ENCODE measurements around the gene PTAR1.
"Not testable (repeated sequence)": the region's sequence is repeated elsewhere in the genome, so short reads cannot be mapped to it uniquely, and the experiment has no call there.

The PTAR1 gene, protein sequence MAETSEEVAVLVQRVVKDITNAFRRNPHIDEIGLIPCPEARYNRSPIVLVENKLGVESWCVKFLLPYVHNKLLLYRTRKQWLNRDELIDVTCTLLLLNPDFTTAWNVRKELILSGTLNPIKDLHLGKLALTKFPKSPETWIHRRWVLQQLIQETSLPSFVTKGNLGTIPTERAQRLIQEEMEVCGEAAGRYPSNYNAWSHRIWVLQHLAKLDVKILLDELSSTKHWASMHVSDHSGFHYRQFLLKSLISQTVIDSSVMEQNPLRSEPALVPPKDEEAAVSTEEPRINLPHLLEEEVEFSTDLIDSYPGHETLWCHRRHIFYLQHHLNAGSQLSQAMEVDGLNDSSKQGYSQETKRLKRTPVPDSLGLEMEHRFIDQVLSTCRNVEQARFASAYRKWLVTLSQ

DNA sequence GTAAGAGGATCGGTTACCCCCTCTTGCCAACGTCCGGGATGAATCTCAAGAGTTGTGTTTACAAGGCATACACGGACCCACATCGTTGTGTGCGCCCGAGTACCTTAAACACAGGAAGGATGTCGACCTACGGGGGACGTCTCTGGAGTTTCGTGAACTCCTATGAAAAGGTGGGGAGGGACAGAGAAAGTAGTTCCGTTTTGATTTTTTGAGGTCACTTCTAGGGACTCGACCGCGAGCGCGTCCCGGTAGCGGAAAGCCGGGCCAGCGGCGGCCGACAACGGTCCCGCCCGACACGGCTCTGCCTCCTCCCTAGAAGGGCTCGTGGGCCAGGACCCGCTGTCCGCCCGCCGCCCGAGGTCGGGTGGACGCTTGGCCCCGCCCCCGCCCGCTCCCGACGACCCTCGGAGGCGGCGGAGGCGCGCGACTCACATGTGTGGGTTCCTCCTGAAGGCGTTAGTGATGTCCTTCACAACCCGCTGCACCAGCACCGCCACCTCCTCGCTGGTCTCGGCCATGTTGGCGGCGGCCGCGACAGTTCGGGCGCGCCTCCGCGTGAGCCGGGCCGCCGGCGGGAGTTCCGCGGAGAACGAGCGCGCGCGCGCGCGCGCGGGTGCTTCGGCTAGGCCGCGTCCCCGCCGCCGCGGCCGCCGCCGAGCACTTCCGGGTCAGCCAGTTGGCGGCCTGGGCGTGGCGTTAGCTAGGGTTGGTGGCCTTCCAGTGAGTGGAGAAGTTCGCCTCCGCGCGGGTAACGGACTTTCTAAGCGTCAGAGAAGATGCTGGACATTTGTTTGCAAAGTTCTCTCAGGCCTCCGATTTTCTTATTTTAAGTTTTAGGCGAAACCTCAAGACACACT is at the start of gene PTAR1:
PTAR1 (minus strand) TSS at position 591 of the 857 bp plus-strand sequence; CDS start at position 518, 73 bp downstream.
- FAIRE-seq (peak; percentile 95), DNase-seq (ENCODE audit: insufficient read length, low spot score) (peak; percentile 74)

DNA sequence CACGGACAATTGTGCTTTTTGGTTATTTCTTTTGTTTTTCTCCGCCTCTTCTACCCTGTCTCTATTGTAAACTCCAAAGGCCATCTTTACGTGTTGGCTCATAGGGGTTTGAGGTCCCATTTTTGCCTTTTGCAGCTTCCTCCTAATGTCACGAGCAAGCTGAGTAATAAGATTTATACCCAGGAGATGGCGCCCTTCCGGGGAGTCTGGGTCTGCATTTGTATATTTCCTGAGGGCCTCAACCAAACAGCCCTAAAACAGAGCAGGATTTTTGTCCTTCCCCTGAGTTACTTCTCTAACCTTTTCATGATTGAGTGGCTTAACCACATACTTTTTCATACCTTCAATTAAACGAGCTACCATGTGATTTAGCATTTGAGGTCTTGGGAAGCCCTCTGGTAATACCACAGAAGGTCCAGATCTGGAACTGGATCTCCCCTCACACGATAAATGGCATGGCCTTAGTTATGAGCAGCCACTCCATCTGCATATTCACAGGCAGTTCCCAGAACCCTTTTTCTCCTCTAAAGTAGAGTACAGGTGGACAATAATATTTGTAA is 49.6 kb upstream of the PTAR1 start:
- no peak for DNase-seq (ENCODE audit: insufficient read length, low spot score)

DNA sequence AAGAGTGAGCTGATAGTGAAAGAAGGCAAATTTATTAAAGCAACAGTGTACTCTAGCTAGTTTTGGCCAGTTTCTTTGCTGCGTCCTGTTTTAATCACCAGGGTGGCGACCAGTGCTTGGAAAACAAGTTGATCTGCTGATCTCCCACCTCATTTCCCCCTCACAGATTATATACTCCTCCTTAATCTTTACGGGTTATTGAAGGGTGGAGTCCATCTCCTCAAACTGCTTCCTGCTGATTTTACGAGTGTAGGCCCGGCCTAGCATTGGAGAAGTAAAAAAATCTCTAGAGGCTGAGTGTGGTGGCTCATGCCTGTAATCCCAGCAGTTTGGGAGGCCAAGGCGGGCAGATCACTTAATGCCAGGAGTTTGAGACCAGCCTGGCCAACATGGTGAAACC is 46.8 kb upstream of the PTAR1 start:
- DNase-seq (ENCODE audit: insufficient read length, low spot score) (no peak), FAIRE-seq (no peak)

More for the DNA sequence above, 49.6 kb upstream of the PTAR1 start:
- no peak for FAIRE-seq

DNA sequence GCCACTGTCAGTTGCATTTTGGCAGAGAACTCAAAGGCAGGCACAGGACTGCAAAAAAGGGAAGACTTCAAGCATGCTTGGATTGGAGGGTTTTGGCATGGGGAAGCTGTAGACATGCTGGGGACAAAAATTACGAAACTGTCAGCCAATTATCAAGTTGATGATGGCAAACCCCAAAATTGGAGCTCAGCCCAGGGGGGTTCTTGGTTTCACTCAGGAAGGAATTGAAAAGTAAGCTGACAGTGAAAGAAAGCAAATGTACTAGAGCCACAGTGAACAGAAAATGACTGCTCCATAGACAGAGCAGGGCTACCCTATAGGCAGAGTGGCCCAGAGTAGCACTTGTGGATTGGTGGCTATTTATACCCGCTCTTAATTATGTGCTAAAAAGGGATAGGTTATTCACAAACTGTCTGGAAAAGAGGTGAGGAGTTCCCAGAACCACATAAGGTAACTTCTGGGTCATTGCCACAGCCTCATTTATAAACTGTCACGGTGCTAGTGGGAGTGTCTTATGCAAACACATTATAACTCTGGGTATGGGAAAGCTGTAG is 46.2 kb upstream of the PTAR1 start:
- DNase-seq (ENCODE audit: insufficient read length, low spot score) (no peak), FAIRE-seq (no peak)

DNA sequence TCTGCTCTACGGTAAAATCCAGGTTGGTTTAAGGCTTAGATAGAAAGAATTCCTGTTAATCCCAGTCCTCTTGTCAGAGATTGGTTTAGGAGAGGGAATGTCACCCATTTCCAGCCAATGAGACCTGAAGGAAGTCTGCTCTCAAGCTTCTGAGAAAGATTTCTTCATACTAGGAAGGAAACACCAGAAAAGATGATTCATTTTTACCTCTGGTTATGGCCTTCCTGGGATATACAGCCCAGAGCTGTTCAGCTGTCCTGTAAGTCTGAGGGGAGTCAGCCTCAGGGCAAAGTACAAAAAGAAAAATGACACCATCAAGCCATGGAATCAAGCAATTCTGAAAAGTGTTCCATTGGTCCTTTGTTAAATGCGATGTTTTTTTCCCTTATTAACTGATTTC is 42.2 kb upstream of the PTAR1 start:
- no peak for DNase-seq (ENCODE audit: insufficient read length, low spot score)
- no peak for FAIRE-seq

DNA sequence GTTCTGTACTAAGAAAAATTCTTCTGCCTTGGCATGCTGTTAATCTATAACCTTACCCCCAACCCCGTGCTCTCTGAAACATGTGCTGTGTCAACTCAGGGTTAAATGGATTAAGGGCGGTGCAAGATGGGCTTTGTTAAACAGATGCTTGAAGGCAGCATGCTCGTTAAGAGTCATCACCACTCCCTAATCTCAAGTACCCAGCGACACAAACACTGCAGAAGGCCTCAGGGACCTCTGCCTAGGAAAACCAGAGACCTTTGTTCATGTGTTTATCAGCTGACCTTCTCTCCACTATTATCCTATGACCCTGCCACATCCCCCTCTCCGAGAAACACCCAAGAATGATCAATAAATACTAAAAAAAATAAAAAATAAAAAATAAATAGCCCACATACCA is 40.2 kb upstream of the PTAR1 start:
- not testable (repeated sequence) for FAIRE-seq; DNase-seq (ENCODE audit: insufficient read length, low spot score)

DNA sequence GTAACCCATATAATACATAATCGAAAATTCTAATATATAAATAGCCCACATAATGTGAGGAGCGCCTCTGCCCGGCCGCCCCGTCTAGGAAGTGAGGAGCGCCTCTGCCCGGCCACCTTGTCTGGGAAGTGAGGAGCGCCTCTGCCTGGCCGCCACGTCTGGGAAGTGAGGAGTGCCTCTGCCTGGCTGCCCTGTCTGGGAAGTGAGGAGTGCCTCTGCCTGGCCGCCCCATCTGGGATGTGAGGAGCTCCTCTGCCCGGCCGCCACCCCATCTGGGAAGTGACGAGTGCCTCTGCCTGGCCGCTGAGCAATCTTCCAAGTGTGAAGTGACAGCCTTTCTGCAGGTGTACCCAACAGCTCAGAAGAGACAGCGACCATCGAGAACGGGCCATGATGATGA is 39.7 kb upstream of the PTAR1 start:
- not testable (repeated sequence) for FAIRE-seq; DNase-seq (ENCODE audit: insufficient read length, low spot score)

DNA sequence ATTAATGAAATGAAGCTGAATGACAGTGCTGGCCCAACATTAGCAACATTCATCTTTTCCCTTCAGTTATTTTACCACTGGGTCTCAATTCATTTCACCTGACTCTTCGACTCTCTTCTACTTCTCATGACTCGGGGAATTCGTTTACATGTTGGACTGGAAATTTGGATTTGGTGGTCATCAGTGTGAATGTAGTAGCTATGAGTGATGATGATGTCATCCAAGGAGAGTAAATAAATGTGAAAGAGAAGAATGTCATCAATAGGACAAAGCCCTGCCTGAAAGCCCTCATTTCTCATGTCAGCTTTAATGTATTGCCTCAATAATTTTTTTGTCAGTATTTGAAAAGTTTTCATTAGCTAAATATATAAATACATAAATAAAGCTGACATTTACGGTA is 38.9 kb upstream of the PTAR1 start:
- DNase-seq (ENCODE audit: insufficient read length, low spot score) (no peak), FAIRE-seq (no peak)

DNA sequence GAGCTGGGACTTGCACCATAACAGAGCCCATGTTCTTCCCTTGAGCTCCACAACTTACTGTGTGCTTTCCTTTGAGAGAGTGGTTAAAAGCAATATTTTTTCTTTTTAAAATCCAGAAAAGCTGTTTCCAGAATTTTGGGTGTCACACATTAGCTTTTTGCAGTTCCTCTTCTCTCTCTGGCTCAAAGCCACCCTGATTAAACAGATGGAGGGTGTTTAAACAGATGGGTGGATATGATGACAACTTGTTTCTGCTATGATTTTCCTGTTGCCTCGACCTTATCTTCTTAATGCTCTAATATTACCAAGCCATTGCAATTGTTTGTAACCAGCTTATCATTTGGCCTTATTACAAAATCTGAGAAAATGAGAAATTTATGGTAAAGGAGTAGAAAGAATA is 37.9 kb upstream of the PTAR1 start:
- DNase-seq (ENCODE audit: insufficient read length, low spot score) (no peak), FAIRE-seq (no peak)

DNA sequence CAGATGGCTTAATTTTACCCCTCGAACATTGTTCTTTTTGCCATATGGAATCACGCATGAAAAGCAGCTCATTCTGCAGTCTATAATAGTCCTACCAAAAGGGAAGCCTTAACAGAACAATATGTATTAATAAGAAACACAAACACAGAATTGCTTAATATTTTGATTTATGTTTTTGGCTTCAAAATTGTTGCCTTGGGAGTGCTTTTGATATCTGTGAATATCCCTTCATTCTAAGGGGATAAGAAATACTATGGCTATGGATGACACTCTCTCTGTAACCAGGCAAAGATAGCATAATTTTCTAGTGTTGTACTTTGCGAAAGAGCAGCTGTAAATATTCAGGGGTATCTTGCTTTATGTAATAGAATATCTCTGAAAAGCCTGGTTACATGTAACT is 34.5 kb upstream of the PTAR1 start:
- DNase-seq (ENCODE audit: insufficient read length, low spot score) = no peak
- no peak for FAIRE-seq

DNA sequence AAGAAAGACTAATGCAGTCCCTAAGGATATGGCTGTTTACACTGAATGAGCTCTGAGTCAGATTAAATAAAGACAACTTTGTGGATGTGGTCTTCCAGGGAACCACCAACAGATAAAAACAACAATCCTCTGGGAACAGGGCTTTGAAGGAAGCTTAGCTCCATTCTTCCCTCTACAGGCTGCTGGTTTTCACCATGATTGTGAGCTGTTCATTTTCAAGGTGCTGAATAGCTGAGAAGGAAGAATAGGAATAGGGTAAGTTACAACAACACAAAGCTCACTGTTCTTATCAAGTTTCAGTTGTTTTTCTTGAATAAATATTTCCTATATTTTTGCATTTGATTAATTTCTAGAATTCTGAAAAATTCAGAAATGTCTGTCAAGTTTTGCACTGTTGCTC is 25.9 kb upstream of the PTAR1 start:
- FAIRE-seq (no peak), DNase-seq (ENCODE audit: insufficient read length, low spot score) (no peak)

DNA sequence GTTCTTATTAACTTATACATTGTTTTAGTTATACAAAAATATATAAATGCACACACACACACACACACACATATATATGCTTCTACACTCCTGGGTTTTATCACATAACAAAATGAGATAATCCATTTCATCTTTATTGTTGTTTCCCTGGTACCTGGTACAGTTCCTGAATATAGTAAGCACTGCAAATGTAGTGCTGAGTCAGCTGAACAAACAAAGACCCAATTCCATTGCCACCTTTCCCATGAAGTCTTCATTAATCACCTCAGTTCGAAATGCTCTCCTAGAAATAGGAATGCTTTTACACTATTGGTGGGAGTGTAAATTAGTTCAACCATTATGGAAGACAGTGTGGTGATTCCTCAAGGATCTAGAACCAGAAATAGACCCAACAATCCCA is 13.4 kb upstream of the PTAR1 start:
- DNase-seq (ENCODE audit: insufficient read length, low spot score) = no peak
- no peak for FAIRE-seq

DNA sequence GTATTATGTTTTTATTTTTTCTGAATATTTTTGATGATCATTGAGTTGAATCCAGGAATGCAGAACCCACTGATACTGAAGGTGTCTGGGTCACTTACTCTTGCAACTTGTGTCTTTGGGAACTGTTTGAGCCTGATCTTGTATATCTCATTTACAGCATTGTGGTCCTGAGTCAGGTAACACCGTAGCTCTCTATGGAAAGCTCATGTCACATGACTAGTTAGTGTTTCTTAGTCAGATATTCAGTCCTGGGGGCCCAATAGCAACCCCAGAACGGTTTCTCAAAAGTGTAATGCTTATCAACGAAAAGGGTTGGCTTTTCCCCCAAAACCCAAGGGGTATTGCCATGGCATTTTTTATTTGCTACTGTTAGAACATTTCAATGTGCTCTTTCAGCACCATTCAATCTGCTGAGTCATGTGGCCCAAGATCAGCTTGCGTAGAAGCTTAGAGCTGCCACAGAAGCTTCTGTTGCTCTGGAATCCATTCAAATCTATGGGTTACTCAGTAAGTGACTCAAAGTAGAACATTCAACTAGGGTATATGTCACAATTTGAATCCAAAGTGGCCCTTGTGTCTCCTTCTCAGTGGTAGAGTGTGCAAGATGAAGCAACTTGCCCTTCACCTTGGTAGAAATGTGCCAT is 12.1 kb upstream of the PTAR1 start:
- FAIRE-seq (no peak), DNase-seq (ENCODE audit: insufficient read length, low spot score) (no peak)

DNA sequence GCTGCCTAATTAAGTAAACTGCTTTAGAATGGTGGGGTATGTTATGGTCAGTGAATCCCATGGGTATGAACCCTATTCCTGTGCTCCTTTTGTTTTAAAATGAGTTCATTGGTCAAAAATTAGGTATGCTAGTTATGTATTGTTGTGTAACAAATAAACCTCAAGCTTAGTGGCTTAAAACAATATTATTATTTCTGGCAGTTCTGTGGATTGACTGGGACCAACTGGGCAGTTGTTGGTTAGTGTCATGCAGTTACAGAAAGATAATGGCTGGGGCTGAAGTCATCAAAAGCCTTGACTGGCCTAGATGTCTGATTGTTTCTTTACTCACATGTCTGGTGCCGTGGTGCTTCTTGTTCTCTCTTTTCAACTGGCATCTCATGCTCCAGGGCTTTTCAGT is 8.9 kb upstream of the PTAR1 start:
- FAIRE-seq = no peak
- no peak for DNase-seq (ENCODE audit: insufficient read length, low spot score)

DNA sequence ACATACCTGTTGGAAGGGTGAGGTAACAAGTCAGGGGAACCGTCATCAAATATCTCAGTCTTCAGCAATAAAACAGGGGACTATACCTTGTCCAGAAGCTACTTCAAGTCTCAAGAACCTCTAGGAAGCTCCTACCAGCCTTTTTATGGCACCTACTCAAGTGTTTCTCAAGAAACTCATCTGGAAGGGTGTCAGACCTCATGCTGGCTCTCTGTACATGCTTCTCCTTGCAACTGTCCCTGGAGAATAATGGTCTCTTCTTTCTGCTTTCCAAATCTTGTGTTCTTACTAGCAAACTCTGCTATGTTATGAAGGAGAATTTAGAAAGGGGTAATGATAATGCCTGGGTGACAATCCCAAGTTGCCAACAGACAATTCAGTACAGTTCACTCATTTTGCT is 8.3 kb upstream of the PTAR1 start:
- FAIRE-seq (no peak), DNase-seq (ENCODE audit: insufficient read length, low spot score) (no peak)

DNA sequence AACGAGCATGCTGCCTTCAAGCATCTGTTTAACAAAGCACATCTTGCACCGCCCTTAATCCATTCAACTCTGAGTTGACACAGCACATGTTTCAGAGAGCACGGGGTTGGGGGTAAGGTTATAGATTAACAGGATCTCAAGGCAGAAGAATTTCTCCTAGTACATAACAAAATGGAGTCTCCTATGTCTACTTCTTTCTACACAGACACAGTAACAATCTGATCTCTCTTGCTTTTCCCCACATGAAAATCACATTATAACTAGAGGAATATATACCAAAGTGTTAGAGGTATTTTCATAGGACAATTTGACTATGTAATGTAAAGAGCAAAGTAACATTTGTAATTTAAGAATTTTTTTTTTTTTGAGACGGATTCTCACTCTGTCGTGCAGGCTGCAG is 4.1 kb upstream of the PTAR1 start:
- not testable (repeated sequence) for FAIRE-seq; DNase-seq (ENCODE audit: insufficient read length, low spot score)

DNA sequence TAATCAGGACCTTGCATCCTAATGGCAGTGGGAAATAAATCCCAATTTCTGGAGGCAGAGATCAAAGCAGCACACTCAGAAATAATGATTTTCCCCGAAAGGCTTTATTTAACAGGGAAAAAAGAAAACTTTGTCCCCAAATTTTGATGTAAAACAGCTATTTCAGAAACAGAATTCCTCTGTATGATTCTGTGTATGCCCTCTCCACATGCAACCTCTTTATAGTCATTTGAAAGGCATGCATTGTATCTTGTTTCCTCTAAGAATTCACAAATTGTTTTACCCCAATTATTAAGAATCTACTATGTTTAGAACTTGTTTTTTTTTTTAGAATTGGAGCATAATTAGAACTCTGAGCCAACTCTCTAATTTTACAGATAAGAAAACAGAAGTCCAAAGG is 2.7 kb upstream of the PTAR1 start:
- no peak for FAIRE-seq
- no peak for DNase-seq (ENCODE audit: insufficient read length, low spot score)

DNA sequence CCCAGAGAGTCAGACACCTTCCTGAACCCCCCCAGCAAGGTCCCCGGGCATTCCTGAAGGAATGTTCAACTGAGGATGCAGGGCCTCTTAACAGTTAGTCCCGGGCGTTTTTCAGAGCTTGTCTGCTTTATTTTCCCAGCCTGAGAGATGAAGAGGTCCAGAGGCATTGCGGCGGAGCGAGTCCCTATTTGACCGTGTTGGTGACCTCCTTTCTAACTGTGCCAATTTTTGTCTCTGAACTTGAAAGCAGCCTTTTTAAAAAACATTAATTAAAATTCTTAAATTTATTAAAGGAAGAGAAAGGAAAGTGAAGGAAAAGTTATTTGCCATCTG is 433 bp upstream of the PTAR1 start:
- DNase-seq (ENCODE audit: insufficient read length, low spot score) = no peak
- FAIRE-seq = no peak

DNA sequence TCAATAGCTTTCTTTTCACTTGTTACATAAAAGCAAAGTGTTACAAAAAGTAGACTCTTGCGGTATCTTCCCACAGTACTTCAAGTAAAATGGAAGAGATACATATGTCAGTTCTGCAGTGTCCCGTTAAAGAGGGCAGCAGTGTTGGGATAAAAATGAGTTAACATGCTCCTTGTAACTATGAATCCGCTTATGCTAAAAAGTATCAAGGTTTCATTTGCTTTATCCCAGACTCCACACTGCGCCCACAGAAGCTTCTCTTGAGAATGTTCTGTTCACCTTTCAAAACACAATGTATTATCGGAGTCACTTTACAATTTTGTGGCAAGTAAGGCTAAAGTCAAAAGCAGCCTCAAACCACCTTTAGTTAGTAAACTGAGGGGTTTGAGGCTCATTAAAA is 790 bp downstream of the PTAR1 start:
- DNase-seq (ENCODE audit: insufficient read length, low spot score) = no peak

DNA sequence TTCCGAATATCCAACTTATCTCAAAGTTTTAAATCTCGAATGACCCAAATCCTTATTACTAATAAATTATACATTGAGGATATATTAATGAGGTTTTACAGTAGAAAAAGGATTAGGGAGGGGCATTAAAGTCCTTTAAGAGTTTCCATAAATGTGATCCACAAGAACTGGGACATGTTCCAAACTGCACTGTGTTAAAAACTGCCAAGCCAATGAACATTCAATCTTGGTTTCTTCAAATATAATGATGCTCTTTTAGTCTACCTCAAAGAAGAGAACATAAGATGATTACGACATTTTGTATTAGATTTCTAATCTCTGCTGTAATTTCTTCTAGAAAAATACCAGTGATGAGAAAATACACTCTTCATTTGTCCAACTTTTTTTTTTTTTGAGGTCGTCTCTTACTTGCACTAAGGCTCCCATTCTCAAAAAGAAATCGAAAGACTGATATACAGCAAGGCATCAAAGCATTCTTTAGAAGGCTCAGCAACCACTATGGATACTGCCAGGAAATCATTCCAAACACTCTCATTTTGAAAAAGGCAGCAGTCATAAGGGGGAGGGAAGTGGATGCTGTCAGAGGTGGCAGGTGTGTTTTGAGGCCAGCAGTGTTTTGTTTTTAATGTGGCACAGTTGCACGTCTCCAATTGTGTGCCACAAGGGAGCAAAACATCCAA is 1.7 kb downstream of the PTAR1 start:
- no peak for DNase-seq (ENCODE audit: insufficient read length, low spot score)
- FAIRE-seq = peak; percentile 85

More for the DNA sequence above, 790 bp downstream of the PTAR1 start:
- FAIRE-seq = no peak
